Neural cell (in vitro differentiated cells): ENCODE results near the gene ARHGAP30.

ENCODE experiments used
- EP300 ChIP-seq: fragments of 450-650 bp; conservative IDR thresholded peaks from 2 replicates; pipeline ENCODE4 v1.6.1; 2014; ENCODE audit warnings: antibody characterized with exemption, mild to moderate bottlenecking, moderate library complexity; ENCODE audit not compliant: poor library complexity, severe bottlenecking
- EZH2 ChIP-seq: fragments of 200-600, 300-800 bp; shearing (Covaris generic), sonication (generic); IDR thresholded peaks from 2 replicates; pipeline ENCODE4 v1.6.1; 2014; ENCODE audit warnings: antibody characterized with exemption, low read length, borderline replicate concordance, mild to moderate bottlenecking; ENCODE audit not compliant: insufficient read depth, poor library complexity, severe bottlenecking
- MXI1 ChIP-seq: fragments of 450-650 bp; conservative IDR thresholded peaks from 2 replicates; pipeline ENCODE4 v1.6.1; 2014; ENCODE audit warnings: antibody characterized with exemption, mild to moderate bottlenecking; ENCODE audit not compliant: poor library complexity, severe bottlenecking
- POLR2AphosphoS5 ChIP-seq: IDR thresholded peaks from 2 replicates; pipeline ENCODE4 v1.6.1; 2012
- TF ChIP-seq, protein P1 (sequence below): fragments of 450-650 bp; IDR thresholded peaks from 2 replicates; pipeline ENCODE4 v1.5.1; 2014; ENCODE audit warnings: antibody characterized with exemption, mild to moderate bottlenecking, moderate library complexity; ENCODE audit not compliant: poor library complexity, severe bottlenecking
- TF ChIP-seq, protein P2 (sequence below): IDR thresholded peaks from 2 replicates; pipeline ENCODE4 v1.6.1; 2012; ENCODE audit warnings: borderline replicate concordance

- TF ChIP-seq POLR2AphosphoS5, result no peak
- no peak for TF ChIP-seq EZH2
- no peak for TF ChIP-seq EP300
- TF ChIP-seq MXI1, result no peak
- TF ChIP-seq, protein P1, sequence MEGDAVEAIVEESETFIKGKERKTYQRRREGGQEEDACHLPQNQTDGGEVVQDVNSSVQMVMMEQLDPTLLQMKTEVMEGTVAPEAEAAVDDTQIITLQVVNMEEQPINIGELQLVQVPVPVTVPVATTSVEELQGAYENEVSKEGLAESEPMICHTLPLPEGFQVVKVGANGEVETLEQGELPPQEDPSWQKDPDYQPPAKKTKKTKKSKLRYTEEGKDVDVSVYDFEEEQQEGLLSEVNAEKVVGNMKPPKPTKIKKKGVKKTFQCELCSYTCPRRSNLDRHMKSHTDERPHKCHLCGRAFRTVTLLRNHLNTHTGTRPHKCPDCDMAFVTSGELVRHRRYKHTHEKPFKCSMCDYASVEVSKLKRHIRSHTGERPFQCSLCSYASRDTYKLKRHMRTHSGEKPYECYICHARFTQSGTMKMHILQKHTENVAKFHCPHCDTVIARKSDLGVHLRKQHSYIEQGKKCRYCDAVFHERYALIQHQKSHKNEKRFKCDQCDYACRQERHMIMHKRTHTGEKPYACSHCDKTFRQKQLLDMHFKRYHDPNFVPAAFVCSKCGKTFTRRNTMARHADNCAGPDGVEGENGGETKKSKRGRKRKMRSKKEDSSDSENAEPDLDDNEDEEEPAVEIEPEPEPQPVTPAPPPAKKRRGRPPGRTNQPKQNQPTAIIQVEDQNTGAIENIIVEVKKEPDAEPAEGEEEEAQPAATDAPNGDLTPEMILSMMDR, result no peak
- TF ChIP-seq, protein P2, sequence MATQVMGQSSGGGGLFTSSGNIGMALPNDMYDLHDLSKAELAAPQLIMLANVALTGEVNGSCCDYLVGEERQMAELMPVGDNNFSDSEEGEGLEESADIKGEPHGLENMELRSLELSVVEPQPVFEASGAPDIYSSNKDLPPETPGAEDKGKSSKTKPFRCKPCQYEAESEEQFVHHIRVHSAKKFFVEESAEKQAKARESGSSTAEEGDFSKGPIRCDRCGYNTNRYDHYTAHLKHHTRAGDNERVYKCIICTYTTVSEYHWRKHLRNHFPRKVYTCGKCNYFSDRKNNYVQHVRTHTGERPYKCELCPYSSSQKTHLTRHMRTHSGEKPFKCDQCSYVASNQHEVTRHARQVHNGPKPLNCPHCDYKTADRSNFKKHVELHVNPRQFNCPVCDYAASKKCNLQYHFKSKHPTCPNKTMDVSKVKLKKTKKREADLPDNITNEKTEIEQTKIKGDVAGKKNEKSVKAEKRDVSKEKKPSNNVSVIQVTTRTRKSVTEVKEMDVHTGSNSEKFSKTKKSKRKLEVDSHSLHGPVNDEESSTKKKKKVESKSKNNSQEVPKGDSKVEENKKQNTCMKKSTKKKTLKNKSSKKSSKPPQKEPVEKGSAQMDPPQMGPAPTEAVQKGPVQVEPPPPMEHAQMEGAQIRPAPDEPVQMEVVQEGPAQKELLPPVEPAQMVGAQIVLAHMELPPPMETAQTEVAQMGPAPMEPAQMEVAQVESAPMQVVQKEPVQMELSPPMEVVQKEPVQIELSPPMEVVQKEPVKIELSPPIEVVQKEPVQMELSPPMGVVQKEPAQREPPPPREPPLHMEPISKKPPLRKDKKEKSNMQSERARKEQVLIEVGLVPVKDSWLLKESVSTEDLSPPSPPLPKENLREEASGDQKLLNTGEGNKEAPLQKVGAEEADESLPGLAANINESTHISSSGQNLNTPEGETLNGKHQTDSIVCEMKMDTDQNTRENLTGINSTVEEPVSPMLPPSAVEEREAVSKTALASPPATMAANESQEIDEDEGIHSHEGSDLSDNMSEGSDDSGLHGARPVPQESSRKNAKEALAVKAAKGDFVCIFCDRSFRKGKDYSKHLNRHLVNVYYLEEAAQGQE, result no peak
These were observed 20.6 kb downstream of the ARHGAP30 start for GRCh38 chr1:161048949-161049722.
